ENCODE data around the gene ICOS.
"Not testable (repeated sequence)": the region's sequence is repeated elsewhere in the genome, so short reads cannot be mapped to it uniquely, and the experiment has no call there.

The ICOS gene

DNA sequence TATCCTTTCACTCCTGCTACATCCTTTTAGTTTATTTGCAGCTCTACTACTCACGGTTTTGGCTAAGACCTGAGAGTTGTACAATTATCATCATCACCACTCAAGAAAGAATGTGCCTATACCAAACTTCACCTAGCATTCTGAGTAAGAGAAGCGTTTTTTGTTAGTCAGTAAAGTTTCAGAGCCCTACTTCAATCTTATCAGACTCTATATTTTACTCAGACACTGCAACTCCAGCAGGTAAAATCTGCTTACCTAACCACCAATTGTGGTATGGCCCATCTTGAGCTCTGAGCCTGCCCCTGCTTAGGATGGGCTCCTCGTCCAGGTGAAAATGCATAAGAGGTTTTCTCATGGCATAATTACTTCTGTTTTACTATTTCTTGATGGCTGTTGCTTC is 37.1 kb downstream of the ICOS start:
- no peak overlapping the region for H3K9ac ChIP-seq
- H3K4me1 ChIP-seq: no peaks in the 10 kb centered on the region
- H3K27me3 ChIP-seq (ENCODE audit: control insufficient read depth, insufficient read depth, low read length): no peaks in the 10 kb centered on the region
- H3K4me2 ChIP-seq (ENCODE audit: low read length): no peak overlapping the region
- H3K79me2 ChIP-seq: no peaks in the 10 kb centered on the region
- no peaks in the 10 kb centered on the region for H3K9me3 ChIP-seq (ENCODE audit: control insufficient read depth, low read length)
- H3K36me3 ChIP-seq (ENCODE audit: control insufficient read depth, insufficient read depth, low read length): no peaks in the 10 kb centered on the region
- H3K4me3 ChIP-seq (ENCODE audit: low read depth, low read length): no peak overlapping the region
- TF ChIP-seq CTCF (IDR thresholded peaks at IDR 0.05): no peak
- H2AFZ ChIP-seq: no peak overlapping the region
- H3K27ac ChIP-seq: no peak overlapping the region

GRCh38 chr2:203975912-203976311 is 39.3 kb downstream of the ICOS start:
- H3K9ac ChIP-seq: no peak overlapping the region
- no peak overlapping the region for H3K4me2 ChIP-seq (ENCODE audit: low read length)
- H3K79me2 ChIP-seq: no peaks in the 10 kb centered on the region
- no peak overlapping the region for H3K27ac ChIP-seq
- H3K36me3 ChIP-seq (ENCODE audit: control insufficient read depth, insufficient read depth, low read length): no peaks in the 10 kb centered on the region
- no peaks in the 10 kb centered on the region for H3K27me3 ChIP-seq (ENCODE audit: control insufficient read depth, insufficient read depth, low read length)
- TF ChIP-seq CTCF (IDR thresholded peaks at IDR 0.05): no peak
- no peak overlapping the region for H2AFZ ChIP-seq
- H3K4me3 ChIP-seq (ENCODE audit: low read depth, low read length): no peak overlapping the region
- H3K4me1 ChIP-seq: no peaks in the 10 kb centered on the region
- no peaks in the 10 kb centered on the region for H3K9me3 ChIP-seq (ENCODE audit: control insufficient read depth, low read length)

GRCh38 chr2:203982276-203982675 is 45.7 kb downstream of the ICOS start:
- Histone ChIP-seq H3K4me3 (ENCODE audit: low read depth, low read length) (no peak overlapping the region), H3K27ac (no peak overlapping the region), H3K36me3 (ENCODE audit: control insufficient read depth, insufficient read depth, low read length) (no peaks in the 10 kb centered on the region), H3K4me2 (ENCODE audit: low read length) (no peak overlapping the region), H3K4me1 (no peaks in the 10 kb centered on the region), H3K27me3 (ENCODE audit: control insufficient read depth, insufficient read depth, low read length) (no peaks in the 10 kb centered on the region), H3K9me3 (ENCODE audit: control insufficient read depth, low read length) (no peaks in the 10 kb centered on the region), H2AFZ (no peak overlapping the region), H3K79me2 (no peaks in the 10 kb centered on the region), H3K9ac (no peak overlapping the region)
- no peak for TF ChIP-seq CTCF (IDR thresholded peaks at IDR 0.05)

DNA sequence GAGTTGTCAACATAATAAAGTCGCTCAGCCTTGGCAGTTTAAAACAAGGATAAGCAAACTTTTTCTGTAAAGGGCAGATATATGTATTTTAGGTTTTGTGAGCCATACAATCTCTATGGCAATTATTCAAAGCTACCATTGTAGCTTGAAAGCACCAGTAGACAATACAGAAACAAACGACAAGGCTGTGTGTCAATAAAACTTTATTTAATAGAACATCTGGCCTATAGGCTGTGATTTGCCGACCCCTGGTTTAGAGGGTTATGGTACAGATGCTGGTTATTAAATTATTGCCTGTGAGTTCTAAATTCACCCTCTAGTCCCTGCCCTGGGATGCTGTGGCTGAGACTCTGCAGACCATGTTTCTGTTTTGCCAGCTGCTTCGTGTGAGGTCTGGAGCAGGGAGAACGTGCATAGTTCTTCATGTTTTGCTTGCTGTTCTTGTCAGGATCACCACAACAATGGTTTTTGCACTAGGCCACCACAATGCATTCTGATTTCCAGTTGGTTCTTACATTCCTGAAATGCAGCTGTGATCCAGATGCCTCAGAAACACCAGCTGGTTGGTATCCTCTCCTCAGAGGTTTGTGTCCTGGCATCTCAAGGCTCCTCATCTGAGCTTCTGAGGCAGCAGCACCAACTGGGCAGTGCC is 46.6 kb downstream of the ICOS start:
- Histone ChIP-seq H2AFZ (no peak overlapping the region), H3K79me2 (no peaks in the 10 kb centered on the region), H3K27ac (no peak overlapping the region), H3K4me1 (no peaks in the 10 kb centered on the region), H3K36me3 (ENCODE audit: control insufficient read depth, insufficient read depth, low read length) (no peaks in the 10 kb centered on the region), H3K27me3 (ENCODE audit: control insufficient read depth, insufficient read depth, low read length) (no peaks in the 10 kb centered on the region), H3K4me3 (ENCODE audit: low read depth, low read length) (no peak overlapping the region), H3K4me2 (ENCODE audit: low read length) (no peak overlapping the region), H3K9ac (no peak overlapping the region), H3K9me3 (ENCODE audit: control insufficient read depth, low read length) (no peaks in the 10 kb centered on the region)
- TF ChIP-seq CTCF (IDR thresholded peaks at IDR 0.05): no peak

GRCh38 chr2:203985978-203986377 is 49.4 kb downstream of the ICOS start:
- not testable (repeated sequence) for H3K4me2 ChIP-seq (ENCODE audit: low read length); H3K27ac ChIP-seq; H3K79me2 ChIP-seq

More at GRCh38 chr2:203985978-203986377, 49.4 kb downstream of the ICOS start:
- H3K36me3 ChIP-seq (ENCODE audit: control insufficient read depth, insufficient read depth, low read length); H3K27me3 ChIP-seq (ENCODE audit: control insufficient read depth, insufficient read depth, low read length); H3K9me3 ChIP-seq (ENCODE audit: control insufficient read depth, low read length); H3K4me1 ChIP-seq; H3K9ac ChIP-seq; H2AFZ ChIP-seq; H3K4me3 ChIP-seq (ENCODE audit: low read depth, low read length): not testable (repeated sequence)
